GM12878 (cell line): ENCODE results near the gene HOXD11. TPM values are rescaled to one million over a fixed set of nuclear protein-coding genes. Genes with fewer than 3 reads are reported as not detected.

Experiments
- ATAC-seq: fragments of 200-7000 bp; cut with Tn5 transposase; 3 replicates; pipeline ENCODE4 v1.9.1; 2020; ENCODE audit warnings: mild to moderate bottlenecking, moderate library complexity
- BruUV-seq: library from RNA; stranded (reverse); fragments of 400-500 nt; replicated peaks from 2 replicates; lab custom pipeline; 2021; lab: Mats Ljungman, UMichigan
- CTCF ChIA-PET: fragments of 300-600 bp; sonication (Branson Sonifier 250); formaldehyde crosslinking; extraction: SDS; loops from one replicate; lab custom pipeline; 2021; ENCODE audit warnings: inconsistent platforms; lab: Yijun Ruan, JAX
- POLR2A ChIA-PET: fragments of 350-600 bp; formaldehyde crosslinking; extraction: SDS; loops from one replicate; lab custom pipeline; 2021; ENCODE audit warnings: inconsistent platforms; lab: Charles Lee
- RAD21 ChIA-PET: fragments of 300-600 bp; sonication (Branson Sonifier 250); formaldehyde crosslinking; loops from one replicate; lab custom pipeline; 2023; ENCODE audit warnings: antibody characterized with exemption; ENCODE audit not compliant: unreplicated experiment; lab: Charles Lee
- SMC1A ChIA-PET: fragments of 300-600 bp; sonication (Branson Sonifier 250); formaldehyde crosslinking; loops from one replicate; lab custom pipeline; 2023; ENCODE audit not compliant: unreplicated experiment, uncharacterized antibody; lab: Charles Lee
- DNase-seq: peaks from one replicate; pipeline ENCODE4 v3.0.0-alpha.2; 2011; ENCODE audit warnings: low read depth, low spot score
- FAIRE-seq: peaks from 3 replicates; lab custom pipeline; 2011; peaks lifted over from hg19 to GRCh38; lab: Jason Lieb, UNC
- H2AFZ ChIP-seq: 2 replicates; pipeline ENCODE4 v1.6.0; 2011; ENCODE audit warnings: low read depth, low read length, control low read depth; ENCODE audit not compliant: control insufficient read depth
- H3K27ac ChIP-seq: 2 replicates; pipeline ENCODE4 v1.5.1; 2011; ENCODE audit warnings: control low read depth; ENCODE audit not compliant: control insufficient read depth, insufficient read depth
- H3K27me3 ChIP-seq, 2 experiments: replicated peaks in 1 of 2; 2 replicates each; pipeline versions ENCODE4 v1.6.0 to v1.6.1; 2011; ENCODE audit warnings: low read length in 1 of 2; ENCODE audit not compliant: control insufficient read depth in 2 of 2, insufficient read depth in 2 of 2
- H3K36me3 ChIP-seq, 2 experiments: 2 replicates each; pipeline ENCODE4 v1.5.1; 2011; ENCODE audit warnings: low read length in 1 of 2; ENCODE audit not compliant: control insufficient read depth in 2 of 2, insufficient read depth in 2 of 2
- H3K4me1 ChIP-seq: 2 replicates; pipeline ENCODE4 v1.6.1; 2011; ENCODE audit warnings: mild to moderate bottlenecking, low read length, moderate library complexity, mixed read lengths; ENCODE audit not compliant: control insufficient read depth, insufficient read depth
- H3K4me2 ChIP-seq: 2 replicates; pipeline ENCODE4 v1.6.0; 2011; ENCODE audit warnings: control low read depth; ENCODE audit not compliant: control insufficient read depth, insufficient read depth
- H3K4me3 ChIP-seq: fragments of 200-600 bp; sonication (generic); 2 replicates; pipeline ENCODE4 v1.5.1; 2016
- H3K79me2 ChIP-seq: 2 replicates; pipeline ENCODE4 v1.6.0; 2011; ENCODE audit warnings: low read length; ENCODE audit not compliant: control insufficient read depth, insufficient read depth
- H3K9ac ChIP-seq: 2 replicates; pipeline ENCODE4 v1.8.0; 2011; ENCODE audit warnings: low read length, control low read depth, mixed read lengths; ENCODE audit not compliant: control insufficient read depth, insufficient read depth
- H3K9me3 ChIP-seq: replicated peaks from 3 replicates; pipeline ENCODE4 v1.5.1; 2011; ENCODE audit warnings: mild to moderate bottlenecking, low read length; ENCODE audit not compliant: control insufficient read depth, insufficient read depth
- H4K20me1 ChIP-seq: 2 replicates; pipeline ENCODE4 v1.6.0; 2011; ENCODE audit not compliant: control insufficient read depth, insufficient read depth
- BRCA1 ChIP-seq: IDR thresholded peaks from 2 replicates; pipeline ENCODE4 v1.6.1; 2011; ENCODE audit warnings: low read depth, low read length, improper control_type of control experiment
- KAT2A ChIP-seq: conservative IDR thresholded peaks from 2 replicates; pipeline ENCODE4 v1.6.1; 2011; ENCODE audit warnings: low read depth, low read length; ENCODE audit not compliant: control insufficient read depth
- LARP7 ChIP-seq: fragments of 450-650 bp; IDR thresholded peaks from 2 replicates; pipeline ENCODE4 v1.6.1; 2017; ENCODE audit warnings: mild to moderate bottlenecking
- MTA2 ChIP-seq: fragments of 450-650 bp; IDR thresholded peaks from 2 replicates; pipeline ENCODE4 v1.6.1; 2016; ENCODE audit warnings: low read depth, mild to moderate bottlenecking, moderate library complexity
- NFIC ChIP-seq: IDR thresholded peaks from 2 replicates; pipeline ENCODE4 v1.6.1; 2012; ENCODE audit warnings: low read depth, mild to moderate bottlenecking, inconsistent platforms, low read length, moderate library complexity
- NFYB ChIP-seq: IDR thresholded peaks from 2 replicates; pipeline ENCODE4 v1.6.1; 2011; ENCODE audit warnings: low read depth, mild to moderate bottlenecking, low read length, improper control_type of control experiment, moderate library complexity; ENCODE audit not compliant: insufficient read depth
- SMAD5 ChIP-seq: IDR thresholded peaks from 2 replicates; pipeline ENCODE4 v1.6.1; 2016; ENCODE audit warnings: antibody characterized with exemption, low read depth
- SP1 ChIP-seq: IDR thresholded peaks from one replicate; pipeline ENCODE4 v1.6.1; 2011; ENCODE audit warnings: low read depth, low read length
- SRF ChIP-seq, 2 experiments: IDR thresholded peaks; 2 replicates each; pipeline ENCODE4 v1.6.1; 2011; ENCODE audit warnings: low read depth in 2 of 2, low read length in 2 of 2, mild to moderate bottlenecking in 1 of 2, moderate library complexity in 1 of 2
- STAT1 ChIP-seq: fragments of 450-650 bp; conservative IDR thresholded peaks from 2 replicates; pipeline ENCODE4 v1.6.1; 2014; ENCODE audit warnings: antibody characterized with exemption, mild to moderate bottlenecking
- TCF3 ChIP-seq: IDR thresholded peaks from 2 replicates; pipeline ENCODE4 v1.6.1; 2012; ENCODE audit warnings: low read depth, mild to moderate bottlenecking, low read length, borderline replicate concordance; ENCODE audit not compliant: insufficient read depth
- ZNF384 ChIP-seq: IDR thresholded peaks from 2 replicates; pipeline ENCODE4 v1.6.1; 2012; ENCODE audit warnings: low read depth, mild to moderate bottlenecking, low read length, improper control_type of control experiment, borderline replicate concordance
- ZSCAN29 ChIP-seq: fragments of 450-650 bp; IDR thresholded peaks from 2 replicates; pipeline ENCODE4 v1.6.1; 2017; ENCODE audit warnings: mild to moderate bottlenecking, moderate library complexity
- WGBS: methylation state at CpG from one replicate; pipeline ENCODE4 v1.1.6; 2016; ENCODE audit warnings: low lambda C conversion rate; ENCODE audit not compliant: insufficient replicate concordance, insufficient coverage; ENCODE audit errors: missing lambda C conversion rate; 5-methylcytosine and 5-hydroxymethylcytosine counted together
- in situ Hi-C: fragments of 300-500 bp; cut with MboI; formaldehyde crosslinking; loops from 9 replicates; pipeline ENCODE4 v1.14.3; 2018; ENCODE audit warnings: mixed read lengths
- intact Hi-C: fragments of 100-400 bp; cut with micrococcal nuclease; formaldehyde crosslinking; loops from one replicate; pipeline ENCODE4 v1.14.2; 2022; ENCODE audit not compliant: unreplicated experiment
- polyA plus RNA-seq, 11 experiments: library from polyadenylated mRNA; depleted of rRNA in 4 of 11; unstranded in 6 of 11; stranded (reverse) in 5 of 11; fragments of >200 nt; fragmentation: Nextera tagmentation in 4 of 11; fragmentation: Illumina TruSeq in 1 of 11; extraction: Ambion mirVana in 4 of 11; extraction: Trizol in 1 of 11; gene quantifications; 1 replicate in 1 of 11; 2 replicates in 10 of 11; pipeline versions ENCODE4 v1.2.1 to v1.2.3, GENCODE V29; 2011 to 2016; ENCODE audit warnings: inconsistent platforms in 2 of 11, missing spikeins in 2 of 11, low read depth in 1 of 11
- total RNA-seq, 4 experiments: library from RNA; depleted of rRNA in 3 of 4; stranded (reverse); fragments of >200 nt in 3 of 4; fragmentation: Illumina TruSeq in 1 of 4; extraction: Trizol in 1 of 4; gene quantifications; 2 replicates each; pipeline versions ENCODE4 v1.2.1 to v1.2.3, GENCODE V29; 2013 to 2021
- TF ChIP-seq, protein P1 (sequence below): fragments of 450-650 bp; IDR thresholded peaks from 2 replicates; pipeline ENCODE4 v1.6.1; 2016; ENCODE audit warnings: mild to moderate bottlenecking, moderate library complexity, borderline replicate concordance
- TF ChIP-seq, protein P2 (sequence below): IDR thresholded peaks from 2 replicates; pipeline ENCODE4 v1.6.1; 2011; ENCODE audit warnings: borderline replicate concordance, low read depth, mild to moderate bottlenecking, moderate library complexity, low read length; ENCODE audit not compliant: insufficient read depth, poor library complexity, severe bottlenecking
- TF ChIP-seq, protein P3 (sequence below): IDR thresholded peaks from 2 replicates; pipeline ENCODE4 v1.6.1; 2012; ENCODE audit warnings: low read depth, low read length, improper control_type of control experiment

Gene HOXD11
- total and polyA plus RNA-seq, 10 of the 15 experiments (the other 5 are each of a cell fraction or from before 2014, with no cell fraction given) = not detected

DNA sequence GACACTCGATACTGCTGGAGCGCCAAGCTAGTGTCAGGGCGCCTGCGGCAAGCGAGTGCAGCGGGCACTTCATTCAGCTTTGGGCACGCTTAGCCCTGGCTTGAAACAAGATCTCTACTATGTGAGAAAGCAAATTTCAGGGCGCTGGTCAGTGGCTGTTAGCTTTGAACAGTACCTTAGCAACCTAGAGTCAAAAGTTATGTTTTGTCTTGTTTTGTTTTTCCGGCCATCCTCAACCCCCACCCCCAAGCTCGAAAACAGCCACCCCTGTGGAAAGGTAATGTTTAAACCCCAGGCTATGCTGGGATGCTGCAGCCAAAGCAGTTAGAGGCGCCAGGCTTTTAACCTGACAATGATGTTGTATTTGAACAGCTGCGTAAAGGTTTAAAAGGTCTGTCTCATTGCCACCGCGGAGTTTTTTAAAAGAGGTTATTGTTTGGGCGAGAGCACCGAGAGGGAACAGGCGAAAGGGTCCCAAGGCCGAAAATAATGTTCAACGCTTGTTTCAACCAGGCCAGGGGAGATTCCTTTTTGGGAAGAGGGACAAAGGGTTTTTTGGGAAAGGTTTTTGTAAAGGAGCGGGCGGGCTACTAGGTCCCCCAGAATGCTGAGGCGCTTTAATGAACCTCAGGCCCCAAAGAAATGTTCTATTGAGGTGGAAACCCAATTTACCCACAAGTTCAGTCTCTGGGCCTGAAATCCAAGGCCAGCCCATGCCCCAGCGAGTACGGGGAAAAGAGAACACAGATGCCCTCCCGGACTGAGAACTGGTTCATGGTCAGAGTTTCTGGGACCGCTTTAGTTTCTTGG lies 7.2 kb downstream of the HOXD11 start (continued):
- no peak for TF ChIP-seq SP1
- no peak for TF ChIP-seq ZSCAN29
- TF ChIP-seq, protein P1, sequence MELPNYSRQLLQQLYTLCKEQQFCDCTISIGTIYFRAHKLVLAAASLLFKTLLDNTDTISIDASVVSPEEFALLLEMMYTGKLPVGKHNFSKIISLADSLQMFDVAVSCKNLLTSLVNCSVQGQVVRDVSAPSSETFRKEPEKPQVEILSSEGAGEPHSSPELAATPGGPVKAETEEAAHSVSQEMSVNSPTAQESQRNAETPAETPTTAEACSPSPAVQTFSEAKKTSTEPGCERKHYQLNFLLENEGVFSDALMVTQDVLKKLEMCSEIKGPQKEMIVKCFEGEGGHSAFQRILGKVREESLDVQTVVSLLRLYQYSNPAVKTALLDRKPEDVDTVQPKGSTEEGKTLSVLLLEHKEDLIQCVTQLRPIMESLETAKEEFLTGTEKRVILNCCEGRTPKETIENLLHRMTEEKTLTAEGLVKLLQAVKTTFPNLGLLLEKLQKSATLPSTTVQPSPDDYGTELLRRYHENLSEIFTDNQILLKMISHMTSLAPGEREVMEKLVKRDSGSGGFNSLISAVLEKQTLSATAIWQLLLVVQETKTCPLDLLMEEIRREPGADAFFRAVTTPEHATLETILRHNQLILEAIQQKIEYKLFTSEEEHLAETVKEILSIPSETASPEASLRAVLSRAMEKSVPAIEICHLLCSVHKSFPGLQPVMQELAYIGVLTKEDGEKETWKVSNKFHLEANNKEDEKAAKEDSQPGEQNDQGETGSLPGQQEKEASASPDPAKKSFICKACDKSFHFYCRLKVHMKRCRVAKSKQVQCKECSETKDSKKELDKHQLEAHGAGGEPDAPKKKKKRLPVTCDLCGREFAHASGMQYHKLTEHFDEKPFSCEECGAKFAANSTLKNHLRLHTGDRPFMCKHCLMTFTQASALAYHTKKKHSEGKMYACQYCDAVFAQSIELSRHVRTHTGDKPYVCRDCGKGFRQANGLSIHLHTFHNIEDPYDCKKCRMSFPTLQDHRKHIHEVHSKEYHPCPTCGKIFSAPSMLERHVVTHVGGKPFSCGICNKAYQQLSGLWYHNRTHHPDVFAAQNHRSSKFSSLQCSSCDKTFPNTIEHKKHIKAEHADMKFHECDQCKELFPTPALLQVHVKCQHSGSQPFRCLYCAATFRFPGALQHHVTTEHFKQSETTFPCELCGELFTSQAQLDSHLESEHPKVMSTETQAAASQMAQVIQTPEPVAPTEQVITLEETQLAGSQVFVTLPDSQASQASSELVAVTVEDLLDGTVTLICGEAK = no peak
- TF ChIP-seq LARP7 = no peak
- no peak for TF ChIP-seq KAT2A
- TF ChIP-seq, all 136 proteins: peak for 0

DNA sequence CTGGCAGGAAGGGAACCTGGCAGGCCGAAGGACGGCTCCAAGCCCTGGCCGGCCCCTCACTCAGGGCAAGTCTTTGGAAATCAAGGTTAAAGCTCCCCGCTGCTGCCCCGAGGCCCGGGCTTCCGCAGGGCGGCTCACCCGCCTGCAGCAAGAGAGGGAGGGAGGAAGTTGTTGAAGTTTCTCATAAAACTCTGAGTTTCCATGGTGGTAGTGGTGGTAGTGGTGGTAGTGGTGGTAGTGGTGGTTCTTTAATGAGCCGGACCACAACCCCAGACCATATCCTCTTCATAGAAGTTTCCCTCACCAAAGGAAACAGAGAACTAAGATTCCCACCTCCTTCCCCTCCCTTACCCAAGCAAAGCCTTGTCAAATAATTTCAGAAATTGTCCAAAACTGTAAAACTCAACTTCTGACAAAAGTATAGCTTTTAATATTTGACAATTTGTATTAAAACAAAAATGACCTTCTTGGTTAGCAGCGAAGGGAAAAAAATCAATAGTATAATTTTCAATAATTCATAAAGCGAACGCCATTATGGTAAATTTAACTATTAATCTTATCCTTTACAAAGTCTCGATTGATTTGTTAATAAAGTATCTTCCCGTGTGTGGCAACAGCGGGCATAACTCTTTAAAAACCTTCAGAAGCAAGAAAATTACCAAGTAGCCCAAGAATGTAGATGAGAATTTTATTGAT lies 8.0 kb downstream of the HOXD11 start:
- 12% methylated on average over 16 of the region's 16 CpGs for WGBS
- Histone ChIP-seq H3K9me3 (peaks cover 1% of the 10 kb centered on the region; the same call in 1 of the 3 replicates), H3K9ac (no peak overlapping the region), H3K79me2 (no peaks in the 10 kb centered on the region), H3K4me2 (no peak overlapping the region), H3K36me3 (no peaks in the 10 kb centered on the region), H3K4me3 (no peak overlapping the region), H3K27ac (no peak overlapping the region), H4K20me1 (no peaks in the 10 kb centered on the region), H3K4me1 (no peaks in the 10 kb centered on the region), H3K27me3 (peaks cover 8 to 45% of the 10 kb centered on the region in 2 experiments), H2AFZ (no peak overlapping the region)
- no TSS peak for BruUV-seq
- in situ Hi-C loops (no loop called here), intact Hi-C loops (no loop called here)
- POLR2A ChIA-PET = no interaction called here
- RAD21 ChIA-PET = no interaction called here
- CTCF ChIA-PET = interaction anchor here (2.8 kb wide), 1 partner anchor 12 kb away, joined by 12 read pairs; no protein-coding TSS in a partner anchor
- SMC1A ChIA-PET = no interaction called here
- FAIRE-seq = no peak
- no peak for DNase-seq
- ATAC-seq = no peak
- TF ChIP-seq ZNF384 = no peak
- TF ChIP-seq, protein P2, sequence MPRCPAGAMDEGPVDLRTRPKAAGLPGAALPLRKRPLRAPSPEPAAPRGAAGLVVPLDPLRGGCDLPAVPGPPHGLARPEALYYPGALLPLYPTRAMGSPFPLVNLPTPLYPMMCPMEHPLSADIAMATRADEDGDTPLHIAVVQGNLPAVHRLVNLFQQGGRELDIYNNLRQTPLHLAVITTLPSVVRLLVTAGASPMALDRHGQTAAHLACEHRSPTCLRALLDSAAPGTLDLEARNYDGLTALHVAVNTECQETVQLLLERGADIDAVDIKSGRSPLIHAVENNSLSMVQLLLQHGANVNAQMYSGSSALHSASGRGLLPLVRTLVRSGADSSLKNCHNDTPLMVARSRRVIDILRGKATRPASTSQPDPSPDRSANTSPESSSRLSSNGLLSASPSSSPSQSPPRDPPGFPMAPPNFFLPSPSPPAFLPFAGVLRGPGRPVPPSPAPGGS = no peak
- no peak for TF ChIP-seq BRCA1
- TF ChIP-seq NFYB = no peak
- TF ChIP-seq NFIC = no peak
- no peak for TF ChIP-seq SRF (IDR thresholded peaks at IDR 0.05; ENCODE audit: low read depth in 2 of 2, low read length in 2 of 2)
- no peak for TF ChIP-seq SMAD5
- TF ChIP-seq TCF3 = no peak
- TF ChIP-seq, protein P3, sequence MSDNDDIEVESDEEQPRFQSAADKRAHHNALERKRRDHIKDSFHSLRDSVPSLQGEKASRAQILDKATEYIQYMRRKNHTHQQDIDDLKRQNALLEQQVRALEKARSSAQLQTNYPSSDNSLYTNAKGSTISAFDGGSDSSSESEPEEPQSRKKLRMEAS = no peak
- no peak for TF ChIP-seq STAT1
- no peak for TF ChIP-seq MTA2
